ENCODE results near the gene SPATA18.
A peak's percentile ranks its signal among the peaks of the same experiment; 100 is the strongest.

Gene SPATA18

GRCh38 chr4:52106191-52106590 lies 55.1 kb downstream of the SPATA18 start:
- H3K9me3 ChIP-seq (ENCODE audit: control insufficient read depth, insufficient read depth, low read depth, low read length): no peaks in the 10 kb centered on the region
- H3K4me1 ChIP-seq (ENCODE audit: control insufficient read depth, insufficient read depth, low read length): no peaks in the 10 kb centered on the region
- H3K27ac ChIP-seq (ENCODE audit: extremely low read depth, low read depth, low read length): no peak overlapping the region
- ChIA-PET CTCF (interaction anchor here (0.7 kb wide), 1 partner anchor 275 kb away, joined by 4 read pairs; no protein-coding TSS in a partner anchor), POLR2A (no interaction called here)
- H3K36me3 ChIP-seq (ENCODE audit: control insufficient read depth in 2 of 2, insufficient read depth in 1 of 2, low read length in 2 of 2): no peaks in the 10 kb centered on the region
- TF ChIP-seq ZNF16 (tag by site-specific recombination; IDR thresholded peaks at IDR 0.05; ENCODE audit: low read depth) (no peak), ZNF701 (tag by site-specific recombination; IDR thresholded peaks at IDR 0.05) (no peak)
- H3K4me3 ChIP-seq (ENCODE audit: low read depth, low read length): no peak overlapping the region

GRCh38 chr4:52106660-52107059 lies 55.6 kb downstream of the SPATA18 start:
- Histone ChIP-seq H3K4me3 (ENCODE audit: low read depth, low read length) (no peak overlapping the region), H3K27ac (ENCODE audit: extremely low read depth, low read depth, low read length) (no peak overlapping the region), H3K4me1 (ENCODE audit: control insufficient read depth, insufficient read depth, low read length) (no peaks in the 10 kb centered on the region), H3K36me3 (ENCODE audit: control insufficient read depth in 2 of 2, insufficient read depth in 1 of 2, low read length in 2 of 2) (no peaks in the 10 kb centered on the region), H3K9me3 (ENCODE audit: control insufficient read depth, insufficient read depth, low read depth, low read length) (no peaks in the 10 kb centered on the region)
- POLR2A ChIA-PET: no interaction called here
- TF ChIP-seq ZNF664 (tag by site-specific recombination; IDR thresholded peaks at IDR 0.05) (no peak), FEZF1 (tag by site-specific recombination; IDR thresholded peaks at IDR 0.05) (peak; percentile 74)
- CTCF ChIA-PET: no interaction called here

GRCh38 chr4:52107336-52107735 lies 56.2 kb downstream of the SPATA18 start:
- H3K27ac ChIP-seq (ENCODE audit: extremely low read depth, low read depth, low read length): no peak overlapping the region
- H3K36me3 ChIP-seq (ENCODE audit: control insufficient read depth in 2 of 2, insufficient read depth in 1 of 2, low read length in 2 of 2): no peaks in the 10 kb centered on the region
- TF ChIP-seq ZNF660 (tag by site-specific recombination; IDR thresholded peaks at IDR 0.05) (no peak), YY2 (tag by site-specific recombination; IDR thresholded peaks at IDR 0.05) (no peak), INSM2 (tag by site-specific recombination; IDR thresholded peaks at IDR 0.05) (no peak), YY1 (tag by site-specific recombination; IDR thresholded peaks at IDR 0.05) (no peak), HOXC10 (CRISPR knock-in tag; IDR thresholded peaks at IDR 0.05) (no peak), REST (tag by site-specific recombination; IDR thresholded peaks at IDR 0.05) (no peak), IKZF3 (tag by site-specific recombination; IDR thresholded peaks at IDR 0.05) (no peak), ZNF248 (tag by site-specific recombination; IDR thresholded peaks at IDR 0.05) (no peak), ZNF777 (tag by site-specific recombination; IDR thresholded peaks at IDR 0.05; ENCODE audit: borderline replicate concordance) (no peak), ZNF416 (tag by site-specific recombination; IDR thresholded peaks at IDR 0.05) (no peak), ZBTB1 (tag by site-specific recombination; IDR thresholded peaks at IDR 0.05) (no peak), KLF1 (tag by site-specific recombination; IDR thresholded peaks at IDR 0.05) (no peak), ZNF555 (tag by site-specific recombination; conservative IDR thresholded peaks at IDR 0.05) (no peak), KLF16 (tag by site-specific recombination; IDR thresholded peaks at IDR 0.05) (no peak)
- TF ChIP-seq, protein P1, sequence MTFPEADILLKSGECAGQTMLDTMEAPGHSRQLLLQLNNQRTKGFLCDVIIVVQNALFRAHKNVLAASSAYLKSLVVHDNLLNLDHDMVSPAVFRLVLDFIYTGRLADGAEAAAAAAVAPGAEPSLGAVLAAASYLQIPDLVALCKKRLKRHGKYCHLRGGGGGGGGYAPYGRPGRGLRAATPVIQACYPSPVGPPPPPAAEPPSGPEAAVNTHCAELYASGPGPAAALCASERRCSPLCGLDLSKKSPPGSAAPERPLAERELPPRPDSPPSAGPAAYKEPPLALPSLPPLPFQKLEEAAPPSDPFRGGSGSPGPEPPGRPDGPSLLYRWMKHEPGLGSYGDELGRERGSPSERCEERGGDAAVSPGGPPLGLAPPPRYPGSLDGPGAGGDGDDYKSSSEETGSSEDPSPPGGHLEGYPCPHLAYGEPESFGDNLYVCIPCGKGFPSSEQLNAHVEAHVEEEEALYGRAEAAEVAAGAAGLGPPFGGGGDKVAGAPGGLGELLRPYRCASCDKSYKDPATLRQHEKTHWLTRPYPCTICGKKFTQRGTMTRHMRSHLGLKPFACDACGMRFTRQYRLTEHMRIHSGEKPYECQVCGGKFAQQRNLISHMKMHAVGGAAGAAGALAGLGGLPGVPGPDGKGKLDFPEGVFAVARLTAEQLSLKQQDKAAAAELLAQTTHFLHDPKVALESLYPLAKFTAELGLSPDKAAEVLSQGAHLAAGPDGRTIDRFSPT (tag by site-specific recombination; IDR thresholded peaks at IDR 0.05): no peak
- H3K9me3 ChIP-seq (ENCODE audit: control insufficient read depth, insufficient read depth, low read depth, low read length): no peaks in the 10 kb centered on the region
- POLR2A ChIA-PET: no interaction called here
- H3K4me3 ChIP-seq (ENCODE audit: low read depth, low read length): no peak overlapping the region
- CTCF ChIA-PET: no interaction called here
- no peaks in the 10 kb centered on the region for H3K4me1 ChIP-seq (ENCODE audit: control insufficient read depth, insufficient read depth, low read length)

Measured in HEK293 (cell line).